Calu3 (cell line): ENCODE data around the gene C5. TPM values are rescaled to one million over a fixed set of nuclear protein-coding genes. Genes with fewer than 3 reads are reported as not detected.

Experiments used
- BruUV-seq: library from RNA; stranded (reverse); fragments of 400-500 nt; replicated peaks from 2 replicates; lab custom pipeline; 2021; lab: Mats Ljungman, UMichigan
- CTCF ChIA-PET: fragments of 300-600 bp; sonication (Branson Sonifier 250); formaldehyde crosslinking; loops from one replicate; lab custom pipeline; 2022; ENCODE audit warnings: antibody characterized with exemption; lab: Charles Lee
- DNase-seq: peaks from one replicate; pipeline ENCODE4 v3.0.0; 2022
- H3K27ac Mint-ChIP-seq: one replicate; pipeline ENCODE4 v1.8.0; 2022; ENCODE audit warnings: mixed read lengths; ENCODE audit not compliant: unreplicated experiment
- H3K27me3 Mint-ChIP-seq: one replicate; pipeline ENCODE4 v1.8.0; 2022; ENCODE audit warnings: mixed read lengths; ENCODE audit not compliant: unreplicated experiment
- H3K36me3 Mint-ChIP-seq: one replicate; pipeline ENCODE4 v1.8.0; 2022; ENCODE audit warnings: mild to moderate bottlenecking, moderate library complexity, mixed read lengths; ENCODE audit not compliant: insufficient read depth, unreplicated experiment
- H3K4me1 Mint-ChIP-seq: one replicate; pipeline ENCODE4 v1.8.0; 2022; ENCODE audit warnings: mild to moderate bottlenecking, low read depth, mixed read lengths; ENCODE audit not compliant: unreplicated experiment
- H3K4me3 Mint-ChIP-seq: one replicate; pipeline ENCODE4 v1.8.0; 2022; ENCODE audit warnings: mild to moderate bottlenecking, low read depth, moderate library complexity, mixed read lengths; ENCODE audit not compliant: unreplicated experiment
- H3K9me3 Mint-ChIP-seq: one replicate; pipeline ENCODE4 v1.8.0; 2022; ENCODE audit warnings: low read depth, mixed read lengths; ENCODE audit not compliant: unreplicated experiment
- CTCF ChIP-seq: fragments of 200-600 bp; IDR thresholded peaks from one replicate; pipeline ENCODE4 v1.8.0; 2022; ENCODE audit warnings: antibody characterized with exemption; ENCODE audit not compliant: unreplicated experiment
- intact Hi-C: fragments of 100-400 bp; cut with micrococcal nuclease; formaldehyde crosslinking; loops from one replicate; pipeline ENCODE4 v1.10.0; 2022; ENCODE audit not compliant: unreplicated experiment
- total RNA-seq: library from RNA; stranded (reverse); gene quantifications from 2 replicates; pipeline ENCODE4 v1.2.3, GENCODE V29; 2022

Gene C5
- total RNA-seq, 1 experiment from 2014 or later = 12.3 TPM

GRCh38 chr9:121074370-121075250, 24.5 kb upstream of the C5 start, which contains the start of gene CNTRL:
CNTRL (plus strand) TSS chr9:121074955; CDS start chr9:121088327, 13,372 bp downstream.
- H3K27me3 Mint-ChIP-seq = no peaks in the 10 kb centered on the region
- H3K36me3 Mint-ChIP-seq = peaks cover 19% of the 10 kb centered on the region
- BruUV-seq = TSS peak; percentile 80
- intact Hi-C loops = no loop called here
- H3K9me3 Mint-ChIP-seq = no peaks in the 10 kb centered on the region
- no peak for TF ChIP-seq CTCF
- H3K4me1 Mint-ChIP-seq = peaks cover 24% of the 10 kb centered on the region
- peak within 1 kb of the TSS; percentile 88 for H3K4me3 Mint-ChIP-seq
- DNase-seq = peak; percentile 82
- peak within 1 kb of the TSS; percentile 68 for H3K27ac Mint-ChIP-seq
- CTCF ChIA-PET = interaction anchor here (1.5 kb wide), 1 partner anchor 93 kb away, joined by 4 read pairs; no protein-coding TSS in a partner anchor

GRCh38 chr9:121073038-121073437, 23.0 kb upstream of the C5 start:
- CTCF ChIA-PET = interaction anchor here (0.7 to 0.9 kb wide), 4 partner anchors 23 to 188 kb away, joined by 3 to 10 read pairs (median 5); no protein-coding TSS in a partner anchor
- Mint-ChIP-seq H3K4me1 (peaks cover 24% of the 10 kb centered on the region), H3K9me3 (no peaks in the 10 kb centered on the region), H3K27me3 (no peaks in the 10 kb centered on the region), H3K27ac (no peak overlapping the region), H3K4me3 (peak overlapping the region; percentile 88), H3K36me3 (peaks cover 19% of the 10 kb centered on the region)
- intact Hi-C loops = no loop called here
- no TSS peak for BruUV-seq
- no peak for DNase-seq
- TF ChIP-seq CTCF = no peak

GRCh38 chr9:121071756-121072421, 21.8 kb upstream of the C5 start:
- peaks cover 19% of the 10 kb centered on the region for H3K36me3 Mint-ChIP-seq
- no peaks in the 10 kb centered on the region for H3K27me3 Mint-ChIP-seq
- intact Hi-C loops = no loop called here
- CTCF ChIA-PET = interaction anchor here (0.9 to 1.3 kb wide), 2 partner anchors 49 to 90 kb away, joined by 5 read pairs; no protein-coding TSS in a partner anchor
- peaks cover 2% of the 10 kb centered on the region for H3K9me3 Mint-ChIP-seq
- peak overlapping the region; percentile 68 for H3K4me3 Mint-ChIP-seq
- DNase-seq = peak; percentile 24
- H3K4me1 Mint-ChIP-seq = peaks cover 24% of the 10 kb centered on the region
- TF ChIP-seq CTCF = peak; percentile 12
- H3K27ac Mint-ChIP-seq = no peak overlapping the region
- no TSS peak for BruUV-seq

- CTCF ChIA-PET = interaction anchor here (1.3 kb wide), 1 partner anchor 89 kb away, joined by 5 read pairs; no protein-coding TSS in a partner anchor
- H3K27me3 Mint-ChIP-seq = no peaks in the 10 kb centered on the region
- H3K27ac Mint-ChIP-seq = no peak overlapping the region
- H3K4me3 Mint-ChIP-seq = peak overlapping the region; percentile 68
- TF ChIP-seq CTCF = no peak
- intact Hi-C loops = no loop called here
- peaks cover 24% of the 10 kb centered on the region for H3K4me1 Mint-ChIP-seq
- DNase-seq = no peak
- H3K36me3 Mint-ChIP-seq = peaks cover 19% of the 10 kb centered on the region
- BruUV-seq = no TSS peak
- H3K9me3 Mint-ChIP-seq = peaks cover 2% of the 10 kb centered on the region
Measured at GRCh38 chr9:121071370-121071755, 21.3 kb upstream of the C5 start.
